Measurements from ENCODE around the gene SLC25A12.

GRCh38 chr2:171819453-171819852, 74.6 kb downstream of the SLC25A12 start:
- TF ChIP-seq POLR2A (IDR thresholded peaks at IDR 0.05) (no peak), CTCF (IDR thresholded peaks at IDR 0.05) (no peak)

Measured in Peyer's patch (tissue), 4 donors.